ENCODE data around the gene KDM6A. TPM values are rescaled to one million over a fixed set of nuclear protein-coding genes. Genes with fewer than 3 reads are reported as not detected.
"Not testable (repeated sequence)": the region's sequence is repeated elsewhere in the genome, so short reads cannot be mapped to it uniquely, and the experiment has no call there.

Gene KDM6A
- polyA plus RNA-seq, 5 donors, result 49.6 to 69.8 (median 51.1) TPM

DNA sequence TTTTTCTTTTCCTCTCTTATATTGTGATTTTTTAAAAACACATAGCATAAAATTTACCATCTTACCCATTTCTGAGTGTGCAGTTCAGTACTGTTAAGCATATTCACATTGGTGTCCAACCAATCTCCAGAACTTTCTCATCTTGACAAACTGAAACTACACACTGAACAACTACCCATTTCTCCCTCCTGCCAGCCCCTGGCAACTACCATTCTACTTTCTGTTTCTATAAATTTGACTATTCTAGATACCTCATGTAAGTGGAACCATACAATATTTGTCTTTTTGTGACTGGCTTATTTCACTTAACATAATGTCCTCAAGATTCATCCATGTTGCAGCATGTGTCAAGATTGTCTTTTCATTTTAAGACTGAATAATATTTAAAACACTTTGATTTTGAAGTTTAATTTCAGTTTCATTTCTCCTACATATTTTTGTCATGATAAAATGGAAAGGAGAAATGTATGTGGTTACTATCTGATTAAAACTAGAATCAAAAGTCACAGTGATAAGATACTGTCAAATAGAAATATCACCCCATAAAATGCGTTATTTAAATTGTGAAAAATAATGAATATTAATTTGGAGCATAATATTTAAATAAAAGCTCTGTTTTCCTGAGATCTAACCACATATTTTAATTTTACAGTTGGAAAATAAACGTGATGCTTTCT is 204.9 kb downstream of the KDM6A start:
- DNase-seq, result no peak

DNA sequence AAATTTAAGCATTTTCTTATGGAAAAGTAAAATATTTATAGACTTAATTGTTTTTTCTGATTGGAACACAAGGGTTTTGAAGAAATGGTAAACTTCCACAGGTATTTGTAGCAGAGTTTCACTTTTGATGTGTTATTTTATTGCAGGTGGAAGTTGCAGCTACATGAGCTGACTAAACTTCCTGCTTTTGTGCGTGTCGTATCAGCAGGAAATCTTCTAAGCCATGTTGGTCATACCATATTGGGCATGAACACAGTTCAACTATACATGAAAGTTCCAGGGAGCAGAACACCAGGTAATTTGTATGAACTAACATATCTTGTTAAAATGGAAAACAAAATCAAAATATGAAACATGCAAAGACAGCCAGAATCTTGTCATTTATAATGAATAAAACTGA is 210.3 kb downstream of the KDM6A start:
- no peak for DNase-seq

DNA sequence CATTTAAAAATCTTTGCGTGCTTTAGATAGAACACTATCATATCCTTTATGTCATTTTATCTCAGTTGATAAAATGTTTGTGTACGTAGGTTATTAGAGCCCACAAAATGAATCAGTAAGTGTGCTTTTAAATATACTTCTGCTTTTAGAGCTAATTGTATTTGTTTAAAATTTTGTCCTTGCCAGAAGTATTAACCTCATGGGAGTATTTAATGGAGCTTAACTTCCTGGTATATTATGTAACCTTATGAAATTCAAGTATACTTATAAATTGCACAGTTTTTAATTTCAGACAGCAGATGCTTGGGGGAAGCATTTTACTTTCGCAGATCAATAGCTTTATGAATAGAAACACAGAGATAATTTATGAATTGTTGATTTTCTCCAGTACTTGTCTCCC is 237.5 kb downstream of the KDM6A start:
- DNase-seq, result no peak

DNA sequence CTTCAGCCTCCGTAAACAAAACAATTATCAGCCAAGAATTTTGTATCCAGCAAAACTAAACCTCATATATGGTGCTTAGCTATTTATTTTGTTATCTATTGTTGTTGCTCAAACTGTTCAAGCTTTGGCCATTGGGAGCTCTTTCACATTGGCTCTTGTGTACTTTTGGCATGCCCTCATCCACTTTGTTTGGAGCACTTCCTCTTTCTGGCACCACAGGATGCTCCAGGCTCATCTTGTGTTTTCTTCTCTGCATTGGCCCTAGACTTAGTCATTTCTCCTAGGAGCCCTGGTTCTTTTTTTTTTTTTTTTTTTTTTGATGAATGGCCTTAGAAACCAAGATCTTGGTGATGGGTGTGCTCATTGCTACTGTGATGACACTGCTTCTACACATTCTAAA is 253.2 kb downstream of the KDM6A start:
- DNase-seq, result no peak

DNA sequence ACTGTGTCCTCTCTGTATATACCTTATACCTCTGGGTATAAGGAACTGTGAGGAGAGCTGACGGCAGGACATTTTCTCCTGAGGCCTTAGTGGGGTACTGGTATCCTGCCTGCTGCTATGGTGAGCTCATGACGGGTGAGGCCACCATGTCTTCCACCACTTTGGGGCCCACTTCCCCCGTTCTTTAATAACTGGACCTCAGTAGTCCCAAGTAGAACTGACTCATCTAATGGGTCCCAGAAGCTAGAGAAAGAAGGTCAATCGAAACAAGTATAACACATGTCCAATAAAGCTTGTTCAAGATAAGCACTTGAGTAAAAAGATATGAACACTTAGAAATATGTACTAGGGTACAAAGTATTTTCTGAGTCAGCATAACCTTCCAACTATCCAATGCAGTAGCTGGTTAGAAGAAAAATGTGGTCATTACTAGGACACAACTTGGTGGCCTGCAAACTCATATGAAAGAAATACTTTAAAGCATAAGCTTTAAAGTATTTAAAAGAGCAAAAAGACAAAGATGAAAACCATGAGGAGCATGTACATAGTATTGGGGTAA is 256.0 kb downstream of the KDM6A start:
- DNase-seq, result no peak

DNA sequence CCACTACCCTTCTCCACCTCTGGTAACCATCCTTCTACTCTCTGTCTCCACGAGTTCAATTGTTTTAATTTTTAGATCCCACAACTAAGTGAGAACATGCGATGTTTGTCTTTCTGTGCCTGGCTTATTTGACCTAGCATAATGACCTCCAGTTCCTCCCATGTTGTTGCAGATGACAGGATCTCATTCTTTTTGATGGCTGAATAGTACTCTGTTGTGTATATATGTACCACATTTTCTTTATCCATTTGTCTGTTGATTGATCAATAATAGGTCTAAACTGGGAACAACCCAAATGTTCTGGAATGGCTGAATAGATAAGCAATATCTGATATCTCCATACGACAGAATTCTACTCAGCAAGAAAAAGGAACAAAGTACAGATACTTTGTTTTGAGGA is 260.5 kb downstream of the KDM6A start:
- DNase-seq, result no peak

DNA sequence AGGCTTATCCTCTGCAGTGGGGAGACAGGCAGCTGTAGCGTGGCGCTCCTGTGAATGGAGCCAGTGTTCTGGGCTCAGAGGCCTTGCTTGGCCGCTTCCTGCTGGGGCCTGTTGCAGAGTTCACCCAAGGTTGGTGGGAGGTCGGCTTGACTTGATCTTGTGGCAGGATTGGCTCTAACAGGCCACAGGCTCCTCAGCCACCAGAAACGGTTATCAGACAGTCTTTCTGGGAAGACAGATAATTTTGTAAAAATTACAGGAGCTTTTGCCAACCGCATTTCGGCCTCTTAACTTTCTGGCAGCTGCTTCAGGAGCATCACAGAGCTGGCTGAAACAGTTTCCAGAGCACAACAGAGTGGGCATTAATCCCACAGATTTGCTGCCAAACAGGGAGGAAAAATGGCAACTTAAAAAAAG is 261.3 kb downstream of the KDM6A start:
- peak in 1 of 2 donors; percentile 27 for DNase-seq

DNA sequence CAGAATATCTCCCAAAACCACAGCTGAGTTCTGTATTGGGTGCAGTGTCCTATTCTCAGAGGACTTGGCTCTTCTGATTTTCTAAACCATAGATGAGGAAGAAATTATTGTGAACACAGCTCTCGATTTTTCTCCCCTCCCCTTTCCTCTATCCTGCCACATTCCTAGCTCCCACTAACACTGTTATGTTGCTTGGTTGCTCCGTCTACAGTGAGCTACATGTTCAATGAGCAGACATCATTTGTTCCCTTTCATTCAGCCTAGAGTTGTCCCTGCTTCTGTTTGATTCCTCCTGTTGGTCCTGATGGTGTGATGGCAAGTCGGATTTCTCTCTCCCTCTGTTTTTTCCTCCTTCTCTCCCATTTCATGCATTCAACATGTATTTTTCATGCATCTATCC is 261.8 kb downstream of the KDM6A start:
- no peak for DNase-seq

DNA sequence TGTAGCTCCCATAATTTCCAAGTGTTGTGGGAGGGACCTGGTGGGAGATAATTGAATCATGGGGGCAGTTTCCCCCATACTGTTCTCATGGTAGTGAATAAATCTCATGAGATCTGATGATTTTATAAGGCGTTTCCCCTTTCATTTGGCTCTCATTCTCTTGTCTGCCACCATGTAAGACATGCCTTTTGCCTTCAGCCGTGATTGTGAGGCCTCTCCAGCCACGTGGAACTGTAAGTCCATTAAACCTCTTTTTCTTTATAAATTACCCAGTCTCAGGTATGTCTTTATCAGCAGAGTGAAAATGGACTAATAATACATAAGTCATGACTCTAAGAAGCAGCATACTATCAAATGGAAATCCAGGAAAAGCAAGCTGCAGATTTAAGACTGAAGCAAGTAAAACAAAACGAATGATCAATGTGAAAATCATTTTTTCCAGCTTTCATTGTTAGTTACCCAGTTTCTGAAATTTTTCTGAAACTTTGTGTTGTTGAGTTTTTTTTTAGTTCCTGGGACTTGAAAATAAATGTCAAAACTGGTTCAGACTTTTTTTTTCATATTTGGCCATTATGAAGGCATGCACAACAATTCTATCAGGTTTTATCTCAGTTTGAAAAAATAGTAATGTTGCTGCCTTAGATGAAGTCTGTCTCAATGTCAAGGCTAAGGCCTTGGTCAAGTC is 262.5 kb downstream of the KDM6A start:
- DNase-seq, result not testable (repeated sequence)

DNA sequence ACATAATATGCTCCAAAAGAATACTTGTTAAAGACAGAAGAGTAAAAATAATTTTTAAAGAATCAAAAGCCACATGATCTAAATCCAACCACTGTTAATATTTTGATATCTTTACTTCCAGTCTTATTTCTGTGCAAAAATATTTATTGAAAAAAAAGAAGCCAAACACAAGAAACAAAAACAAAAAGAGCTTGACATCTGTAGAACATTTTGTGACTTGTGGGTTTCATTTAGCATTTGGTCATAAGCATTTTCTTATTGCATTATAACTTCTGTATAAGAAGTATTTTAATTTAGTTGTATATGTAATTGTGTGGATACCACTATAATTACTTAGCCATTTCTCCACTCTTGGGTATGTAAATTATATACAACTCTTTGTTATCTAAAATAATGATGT is 264.5 kb downstream of the KDM6A start:
- DNase-seq, result no peak

DNA sequence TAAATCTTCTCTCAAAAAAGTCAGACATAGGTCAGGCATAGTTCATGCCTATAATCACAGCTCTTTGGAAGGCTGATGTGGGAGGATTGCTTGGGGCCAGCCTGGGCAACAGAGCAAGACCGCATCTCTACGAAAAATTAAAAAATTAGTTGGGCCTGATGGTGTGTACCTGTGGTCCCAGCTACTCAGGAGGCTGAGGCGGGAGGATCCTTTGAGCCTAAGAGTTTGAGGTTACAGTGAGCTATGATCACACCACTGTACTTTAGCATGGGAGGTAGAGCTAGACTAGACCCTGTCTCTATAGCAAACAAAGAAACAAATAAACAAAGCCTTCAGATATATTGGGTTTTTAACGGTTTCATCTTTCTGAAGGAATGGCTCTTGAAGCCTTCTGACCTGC is 265.5 kb downstream of the KDM6A start:
- DNase-seq, result no peak

DNA sequence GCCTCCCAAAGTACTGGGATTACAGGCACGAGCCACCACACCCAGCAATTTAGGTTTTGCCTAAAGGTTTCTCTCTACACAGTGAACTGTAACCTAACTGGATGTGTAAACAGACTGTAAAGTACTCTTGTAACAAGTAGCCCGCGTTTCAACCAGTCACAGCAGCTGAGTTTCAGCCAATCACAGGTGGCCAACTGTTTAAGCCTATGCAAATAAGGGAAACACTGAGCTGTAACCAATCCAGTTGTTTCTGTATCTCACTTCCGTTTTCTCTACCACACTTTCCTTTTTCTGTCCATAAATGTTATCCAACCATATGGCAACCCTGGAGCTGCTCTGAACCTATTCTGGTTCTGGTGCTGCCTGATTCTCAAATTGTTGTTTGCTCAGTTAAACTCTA is 267.8 kb downstream of the KDM6A start:
- DNase-seq, result no peak

DNA sequence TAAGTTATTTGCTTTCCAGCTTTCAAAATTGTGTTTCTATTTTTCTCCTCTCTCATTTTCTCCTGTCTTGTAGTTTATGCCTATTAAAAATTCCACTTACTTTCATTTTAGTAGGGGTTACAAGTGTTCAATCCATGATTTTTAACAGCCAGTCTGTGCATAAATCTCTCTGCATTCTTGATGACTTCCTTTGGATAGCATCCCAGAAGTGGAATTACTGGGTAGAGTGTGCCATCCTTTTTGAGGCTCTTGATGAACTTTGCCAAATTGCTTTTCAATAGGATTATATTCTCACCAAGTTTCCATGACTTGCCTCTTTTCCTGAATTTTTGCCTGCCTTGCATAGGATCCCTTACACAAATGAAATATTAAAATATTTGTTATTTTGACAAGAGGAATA is 269.2 kb downstream of the KDM6A start:
- no peak for DNase-seq

DNA sequence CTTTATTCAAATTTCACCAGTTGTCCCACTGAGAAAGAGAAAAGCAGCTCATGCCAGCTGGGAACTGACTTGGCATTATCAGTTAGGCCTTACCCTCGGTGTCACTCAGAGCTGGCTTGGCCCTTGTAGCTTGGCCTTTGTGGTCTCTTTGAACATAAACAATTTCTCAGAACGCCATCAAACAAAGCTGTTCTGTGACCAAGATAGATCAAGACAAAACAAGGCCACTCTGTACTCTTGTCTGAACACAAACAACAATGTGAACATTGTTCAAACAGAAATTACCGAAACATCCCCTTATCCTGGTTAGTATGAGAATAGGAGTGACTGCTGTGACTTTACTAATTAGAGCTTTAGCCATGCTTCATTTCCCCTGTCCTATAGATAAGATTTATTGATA is 270.5 kb downstream of the KDM6A start:
- DNase-seq, result no peak

DNA sequence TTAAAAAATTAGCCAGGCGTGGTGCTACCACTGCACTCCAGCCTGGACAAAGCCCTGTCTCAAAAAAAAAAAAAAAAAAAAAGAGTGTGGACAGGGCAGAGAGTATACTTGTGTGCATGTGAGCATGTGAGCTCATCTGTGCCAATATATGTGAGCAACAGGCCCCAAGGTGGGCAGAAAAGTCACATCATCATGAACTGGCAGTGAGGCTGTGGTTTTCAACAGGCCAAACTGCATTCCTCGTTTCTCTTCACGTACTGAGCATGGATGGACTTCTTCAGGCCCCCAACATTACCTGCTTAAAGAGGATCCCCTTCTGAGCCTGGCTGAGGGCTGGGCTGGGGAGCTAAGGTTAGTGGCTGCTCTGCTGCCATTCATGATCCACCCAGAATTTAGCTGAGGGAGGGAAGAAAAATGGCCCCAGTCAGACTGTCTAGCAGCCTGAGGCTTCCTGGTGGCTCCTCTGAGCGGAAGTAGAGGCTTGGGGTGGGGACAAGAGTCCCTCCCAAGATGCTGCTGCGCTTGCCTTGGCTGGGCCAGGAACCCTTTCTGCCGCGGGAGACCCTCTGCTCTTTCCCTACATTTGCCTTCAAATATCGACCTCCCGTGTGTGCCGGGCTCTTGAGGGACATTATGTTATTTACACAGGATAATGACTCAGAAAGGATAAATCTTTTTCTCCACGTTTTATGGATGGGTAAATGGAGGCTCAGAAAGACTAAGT is 272.7 kb downstream of the KDM6A start:
- DNase-seq, result no peak

DNA sequence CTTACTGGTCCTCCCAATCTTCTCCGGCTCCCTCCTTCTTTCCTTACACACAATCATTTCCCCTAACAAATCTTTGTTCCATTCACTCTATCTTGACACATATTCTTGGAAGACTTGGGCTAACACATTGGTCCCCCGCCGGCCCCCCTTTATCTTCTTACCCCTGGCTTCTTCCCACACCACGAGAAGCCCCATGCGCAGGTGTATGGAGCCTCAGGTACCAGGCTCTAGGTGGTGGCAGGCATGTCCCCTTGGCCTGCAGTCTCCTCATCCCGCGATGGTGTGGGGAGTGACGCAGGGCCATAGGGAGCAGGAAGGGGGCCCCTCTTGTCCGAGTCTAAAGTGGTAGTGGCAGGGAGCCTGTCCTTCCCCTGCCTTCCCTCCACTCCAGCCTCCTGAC is 277.8 kb downstream of the KDM6A start:
- DNase-seq, result no peak

DNA sequence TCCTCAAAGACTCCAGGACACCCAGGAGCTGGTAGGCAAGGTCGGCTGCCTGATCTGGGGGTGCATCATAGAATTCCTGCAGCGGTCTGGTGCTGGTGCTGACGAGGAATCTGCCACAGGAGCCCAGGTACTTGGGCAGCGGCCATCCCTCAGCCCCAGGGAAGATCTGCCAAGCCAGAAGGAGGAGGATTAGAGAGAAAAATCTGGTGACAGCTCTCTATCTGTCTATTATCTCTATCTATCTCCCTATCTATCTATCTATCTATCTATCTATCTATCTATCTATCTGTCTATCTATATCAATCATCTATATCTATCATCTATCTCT is 281.0 kb downstream of the KDM6A start:
- DNase-seq, result no peak

DNA sequence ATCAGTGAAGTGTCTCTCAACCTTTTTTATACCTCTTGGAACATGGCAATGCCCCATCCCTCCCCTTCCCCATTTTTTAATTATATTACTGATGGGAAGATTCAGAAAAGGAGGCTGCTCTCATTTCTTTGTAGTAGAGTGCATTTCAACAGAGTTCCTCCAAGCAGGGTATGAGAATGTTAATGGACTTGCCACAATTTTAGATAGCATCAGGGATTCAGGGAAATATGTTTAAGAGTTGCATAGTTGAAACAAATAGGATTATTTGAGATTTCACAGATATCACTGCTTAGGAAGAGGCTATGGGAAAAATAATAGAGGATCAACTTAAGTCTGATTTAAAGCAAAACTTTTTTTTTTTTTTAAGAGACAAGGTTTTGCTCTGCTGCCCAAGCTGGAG is 281.5 kb downstream of the KDM6A start:
- DNase-seq, result no peak

DNA sequence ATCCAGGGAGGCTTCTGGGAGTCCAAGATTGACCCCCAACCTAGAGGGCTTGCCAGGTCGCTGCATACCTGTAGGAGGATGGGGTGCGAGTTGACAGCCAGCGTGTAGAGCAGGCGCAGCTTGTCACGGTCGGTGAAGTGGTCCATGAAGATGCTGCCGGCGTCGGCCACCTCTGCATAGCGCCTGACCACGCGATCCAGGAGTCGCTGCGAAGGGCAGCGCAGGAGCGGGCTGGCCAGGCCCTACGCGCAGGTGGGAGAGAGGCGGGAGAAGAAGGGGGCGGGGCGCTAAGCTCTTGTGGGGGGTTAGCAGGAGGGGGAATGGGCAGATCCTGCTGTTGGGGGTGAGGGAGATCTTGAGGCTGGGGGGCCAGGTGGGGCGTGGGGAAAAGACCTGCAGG is 284.7 kb downstream of the KDM6A start:
- no peak for DNase-seq
